Cardiac fibroblast (primary cell): ENCODE results near the gene ABHD1.

Experiments used
- DNase-seq, 2 donors: peaks; one replicate each; pipeline versions ENCODE4 v3.0.0 to v3.0.0-alpha.2; 2010; ENCODE audit warnings: low read depth in 2 of 2
- H3K4me3 ChIP-seq, 2 donors: replicated peaks in 1 of 2; 1 replicate in 1 of 2; 2 replicates in 1 of 2; pipeline ENCODE4 v1.5.1; 2011; ENCODE audit warnings: low read depth in 2 of 2, low read length in 2 of 2, mild to moderate bottlenecking in 2 of 2, moderate library complexity in 1 of 2
- TF ChIP-seq, protein P1 (sequence below): IDR thresholded peaks from one replicate; pipeline ENCODE4 v1.5.1; 2011; ENCODE audit warnings: low read depth, mild to moderate bottlenecking, low read length, inconsistent platforms

ABHD1 gene

DNA sequence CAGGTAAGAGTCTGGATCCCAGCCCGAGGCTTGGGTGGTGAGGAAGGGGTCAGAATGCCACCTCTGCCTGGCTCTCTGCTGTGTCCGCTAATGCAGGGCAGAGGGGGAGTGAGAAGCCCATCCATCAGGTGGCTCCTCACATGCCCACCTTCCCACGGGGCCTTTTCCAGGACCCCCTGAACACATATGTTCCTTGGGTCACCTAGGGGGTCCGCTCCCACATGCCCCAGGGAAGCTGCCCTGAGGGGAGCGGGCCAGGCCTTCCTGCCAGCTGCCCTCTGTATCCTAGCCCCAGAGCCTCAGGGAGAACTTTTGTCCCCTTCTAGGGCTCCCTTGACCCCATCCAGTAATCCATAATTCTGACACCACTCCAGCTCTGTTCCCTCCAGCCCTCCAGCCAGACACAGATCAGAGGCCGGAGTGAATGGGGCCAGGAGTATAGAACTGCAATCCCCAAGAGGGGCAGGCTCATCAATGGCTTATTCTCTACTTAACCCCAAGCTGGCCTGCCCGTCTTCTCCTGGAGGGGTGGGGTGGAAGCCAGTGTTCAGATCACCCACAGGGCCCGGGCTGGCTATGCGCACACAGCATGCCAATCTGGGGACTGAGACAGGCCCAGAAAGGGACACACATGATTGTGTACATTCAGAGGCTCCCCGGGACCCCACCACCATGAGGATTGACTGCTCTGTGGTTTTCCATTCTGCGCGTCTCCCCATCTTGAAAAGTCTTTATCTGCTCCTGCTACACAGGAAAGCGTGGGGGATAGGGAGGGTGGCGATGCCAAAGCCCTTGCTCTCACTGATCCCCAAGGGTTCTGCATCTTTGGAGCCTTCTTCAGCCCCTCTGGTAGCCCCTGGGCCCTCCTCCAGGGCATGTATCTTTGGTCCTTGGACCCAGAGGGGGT is 44.1 kb upstream of the ABHD1 start:
- H3K4me3 ChIP-seq, result peak overlapping the region; percentile 72 to 93
- no peak for DNase-seq
- TF ChIP-seq, protein P1, sequence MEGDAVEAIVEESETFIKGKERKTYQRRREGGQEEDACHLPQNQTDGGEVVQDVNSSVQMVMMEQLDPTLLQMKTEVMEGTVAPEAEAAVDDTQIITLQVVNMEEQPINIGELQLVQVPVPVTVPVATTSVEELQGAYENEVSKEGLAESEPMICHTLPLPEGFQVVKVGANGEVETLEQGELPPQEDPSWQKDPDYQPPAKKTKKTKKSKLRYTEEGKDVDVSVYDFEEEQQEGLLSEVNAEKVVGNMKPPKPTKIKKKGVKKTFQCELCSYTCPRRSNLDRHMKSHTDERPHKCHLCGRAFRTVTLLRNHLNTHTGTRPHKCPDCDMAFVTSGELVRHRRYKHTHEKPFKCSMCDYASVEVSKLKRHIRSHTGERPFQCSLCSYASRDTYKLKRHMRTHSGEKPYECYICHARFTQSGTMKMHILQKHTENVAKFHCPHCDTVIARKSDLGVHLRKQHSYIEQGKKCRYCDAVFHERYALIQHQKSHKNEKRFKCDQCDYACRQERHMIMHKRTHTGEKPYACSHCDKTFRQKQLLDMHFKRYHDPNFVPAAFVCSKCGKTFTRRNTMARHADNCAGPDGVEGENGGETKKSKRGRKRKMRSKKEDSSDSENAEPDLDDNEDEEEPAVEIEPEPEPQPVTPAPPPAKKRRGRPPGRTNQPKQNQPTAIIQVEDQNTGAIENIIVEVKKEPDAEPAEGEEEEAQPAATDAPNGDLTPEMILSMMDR, result no peak

DNA sequence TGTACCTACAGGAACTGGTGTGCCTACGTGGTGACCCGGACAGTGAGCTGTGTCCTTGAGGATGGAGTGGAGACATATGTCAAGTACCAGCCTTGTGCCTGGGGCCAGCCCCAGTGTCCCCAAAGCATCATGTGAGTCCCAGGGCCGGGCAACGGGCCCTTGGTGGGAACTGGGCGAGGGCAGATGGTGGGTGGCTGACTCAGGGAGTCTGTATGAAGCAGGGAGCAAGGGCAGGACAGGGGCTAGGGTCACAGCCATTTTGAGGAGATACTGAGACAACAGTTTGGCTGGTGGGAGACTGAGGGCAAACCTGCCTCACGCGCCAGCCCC is 43.5 kb upstream of the ABHD1 start:
- TF ChIP-seq, protein P1, result no peak
- H3K4me3 ChIP-seq, result peak overlapping the region; percentile 72 to 93
- DNase-seq, result no peak

DNA sequence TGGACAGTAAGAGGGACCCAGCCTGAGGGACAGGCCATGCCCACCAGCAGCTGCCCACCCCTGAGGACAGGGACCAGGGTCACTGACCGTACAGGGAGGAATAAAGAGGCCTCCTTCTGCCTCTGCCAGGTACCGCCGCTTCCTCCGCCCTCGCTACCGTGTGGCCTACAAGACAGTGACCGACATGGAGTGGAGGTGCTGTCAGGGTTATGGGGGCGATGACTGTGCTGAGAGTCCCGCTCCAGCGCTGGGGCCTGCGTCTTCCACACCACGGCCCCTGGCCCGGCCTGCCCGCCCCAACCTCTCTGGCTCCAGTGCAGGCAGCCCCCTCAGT is 43.0 kb upstream of the ABHD1 start:
- TF ChIP-seq, protein P1, result no peak
- DNase-seq, result no peak
- peak overlapping the region; percentile 72 to 93 for H3K4me3 ChIP-seq

DNA sequence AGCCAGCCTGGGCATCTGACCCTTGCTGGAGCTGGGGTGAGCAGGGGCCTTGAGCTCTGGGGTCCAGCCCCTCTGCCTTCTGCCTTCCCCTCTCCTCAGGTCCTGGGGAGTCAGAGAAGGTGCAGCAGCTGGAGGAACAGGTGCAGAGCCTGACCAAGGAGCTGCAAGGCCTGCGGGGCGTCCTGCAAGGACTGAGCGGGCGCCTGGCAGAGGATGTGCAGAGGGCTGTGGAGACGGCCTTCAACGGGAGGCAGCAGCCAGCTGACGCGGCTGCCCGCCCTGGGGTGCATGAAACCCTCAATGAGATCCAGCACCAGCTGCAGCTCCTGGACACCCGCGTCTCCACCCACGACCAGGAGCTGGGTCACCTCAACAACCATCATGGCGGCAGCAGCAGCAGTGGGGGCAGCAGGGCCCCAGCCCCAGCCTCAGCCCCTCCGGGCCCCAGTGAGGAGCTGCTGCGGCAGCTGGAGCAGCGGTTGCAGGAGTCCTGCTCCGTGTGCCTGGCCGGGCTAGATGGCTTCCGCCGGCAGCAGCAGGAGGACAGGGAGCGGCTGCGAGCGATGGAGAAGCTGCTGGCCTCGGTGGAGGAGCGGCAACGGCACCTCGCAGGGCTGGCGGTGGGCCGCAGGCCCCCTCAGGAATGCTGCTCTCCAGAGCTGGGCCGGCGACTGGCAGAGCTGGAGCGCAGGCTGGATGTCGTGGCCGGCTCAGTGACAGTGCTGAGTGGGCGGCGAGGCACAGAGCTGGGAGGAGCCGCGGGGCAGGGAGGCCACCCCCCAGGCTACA is 41.4 kb upstream of the ABHD1 start:
- no peak for DNase-seq
- H3K4me3 ChIP-seq, result no peak overlapping the region
- TF ChIP-seq, protein P1, result no peak

DNA sequence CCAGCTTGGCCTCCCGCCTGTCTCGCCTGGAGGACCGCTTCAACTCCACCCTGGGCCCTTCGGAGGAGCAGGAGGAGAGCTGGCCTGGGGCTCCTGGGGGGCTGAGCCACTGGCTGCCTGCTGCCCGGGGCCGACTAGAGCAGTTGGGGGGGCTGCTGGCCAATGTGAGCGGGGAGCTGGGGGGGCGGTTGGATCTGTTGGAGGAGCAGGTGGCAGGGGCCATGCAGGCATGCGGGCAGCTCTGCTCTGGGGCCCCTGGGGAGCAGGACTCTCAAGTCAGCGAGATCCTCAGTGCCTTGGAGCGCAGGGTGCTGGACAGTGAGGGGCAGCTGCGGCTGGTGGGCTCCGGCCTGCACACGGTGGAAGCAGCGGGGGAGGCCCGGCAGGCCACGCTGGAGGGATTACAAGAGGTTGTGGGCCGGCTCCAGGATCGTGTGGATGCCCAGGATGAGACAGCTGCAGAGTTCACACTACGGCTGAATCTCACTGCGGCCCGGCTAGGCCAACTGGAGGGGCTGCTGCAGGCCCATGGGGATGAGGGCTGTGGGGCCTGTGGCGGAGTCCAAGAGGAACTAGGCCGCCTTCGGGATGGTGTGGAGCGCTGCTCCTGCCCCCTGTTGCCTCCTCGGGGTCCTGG is 40.7 kb upstream of the ABHD1 start:
- TF ChIP-seq, protein P1, result no peak
- DNase-seq, result no peak
- no peak overlapping the region for H3K4me3 ChIP-seq

DNA sequence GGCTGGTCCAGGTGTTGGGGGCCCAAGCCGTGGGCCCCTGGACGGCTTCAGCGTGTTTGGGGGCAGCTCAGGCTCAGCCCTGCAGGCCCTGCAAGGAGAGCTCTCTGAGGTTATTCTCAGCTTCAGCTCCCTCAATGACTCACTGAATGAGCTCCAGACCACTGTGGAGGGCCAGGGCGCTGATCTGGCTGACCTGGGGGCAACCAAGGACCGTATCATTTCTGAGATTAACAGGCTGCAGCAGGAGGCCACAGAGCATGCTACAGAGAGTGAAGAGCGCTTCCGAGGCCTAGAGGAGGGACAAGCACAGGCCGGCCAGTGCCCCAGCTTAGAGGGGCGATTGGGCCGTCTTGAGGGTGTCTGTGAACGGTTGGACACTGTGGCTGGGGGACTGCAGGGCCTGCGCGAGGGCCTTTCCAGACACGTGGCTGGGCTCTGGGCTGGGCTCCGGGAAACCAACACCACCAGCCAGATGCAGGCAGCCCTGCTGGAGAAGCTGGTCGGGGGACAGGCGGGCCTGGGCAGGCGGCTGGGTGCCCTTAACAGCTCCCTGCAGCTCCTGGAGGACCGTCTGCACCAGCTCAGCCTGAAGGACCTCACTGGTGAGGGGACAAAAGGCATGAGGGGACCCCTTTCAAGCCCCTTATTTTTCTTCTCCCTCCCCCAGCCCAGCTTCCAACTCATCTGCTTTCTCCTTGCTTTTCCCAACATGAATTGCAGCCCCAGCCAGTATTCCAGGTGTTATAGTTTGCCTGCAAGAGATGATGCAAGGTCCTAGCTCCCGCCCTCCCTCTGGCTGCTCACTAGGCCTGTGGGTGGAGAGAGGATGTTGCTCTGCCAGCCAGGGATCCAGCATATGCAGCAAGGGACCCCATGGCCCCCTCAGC is 40.0 kb upstream of the ABHD1 start:
- TF ChIP-seq, protein P1, result no peak
- DNase-seq, result no peak
- H3K4me3 ChIP-seq, result no peak overlapping the region
